Stimulated activated CD4-positive, alpha-beta T cell treated with anti-CD3 and anti-CD28 coated beads, Interleukin-15, amount 100 ng/mL, for 48 hours (primary cell): ENCODE data around the gene TMED6.

Experiments
- DNase-seq, 2 donors: peaks; one replicate each; pipeline ENCODE4 v3.0.0-alpha.2; 2020; ENCODE audit warnings: low read depth in 2 of 2

Gene TMED6

DNA sequence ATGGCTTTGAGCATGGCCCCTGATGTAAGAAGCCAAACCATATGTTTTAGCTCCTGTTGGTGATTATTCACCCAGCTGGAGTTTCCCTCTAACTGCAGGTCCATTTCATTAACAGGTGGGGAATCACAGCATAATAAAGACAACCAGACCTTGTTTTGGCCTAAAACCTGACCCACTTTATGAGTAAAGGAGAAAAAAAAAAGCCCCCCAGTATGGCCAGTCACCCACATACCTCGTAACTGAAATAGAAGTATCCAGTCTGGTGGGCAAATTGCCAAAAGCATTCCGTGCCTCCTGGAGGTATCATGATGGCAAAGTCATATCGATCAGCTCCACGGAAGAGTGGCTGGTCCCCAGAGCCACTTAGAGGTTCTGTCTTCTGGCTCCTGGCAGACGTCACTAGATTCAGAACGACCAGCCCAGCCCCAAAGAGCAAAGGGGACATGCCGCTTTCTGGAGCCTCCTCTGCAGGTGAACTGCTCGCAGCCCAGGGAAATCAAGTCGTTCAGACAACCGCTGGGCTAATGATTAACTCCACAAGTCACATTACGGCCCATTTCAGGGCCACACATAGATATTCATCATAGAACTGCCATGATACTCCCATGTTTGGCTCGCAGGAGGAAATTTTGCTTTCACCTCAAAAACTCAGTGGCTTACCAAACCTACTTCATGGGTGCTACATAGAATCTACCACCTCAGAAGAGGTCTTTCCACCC is at the start of gene TMED6:
TMED6 (minus strand) TSS at position 478 of the 719 bp plus-strand sequence; CDS start at position 445, 33 bp downstream.
- no peak for DNase-seq

DNA sequence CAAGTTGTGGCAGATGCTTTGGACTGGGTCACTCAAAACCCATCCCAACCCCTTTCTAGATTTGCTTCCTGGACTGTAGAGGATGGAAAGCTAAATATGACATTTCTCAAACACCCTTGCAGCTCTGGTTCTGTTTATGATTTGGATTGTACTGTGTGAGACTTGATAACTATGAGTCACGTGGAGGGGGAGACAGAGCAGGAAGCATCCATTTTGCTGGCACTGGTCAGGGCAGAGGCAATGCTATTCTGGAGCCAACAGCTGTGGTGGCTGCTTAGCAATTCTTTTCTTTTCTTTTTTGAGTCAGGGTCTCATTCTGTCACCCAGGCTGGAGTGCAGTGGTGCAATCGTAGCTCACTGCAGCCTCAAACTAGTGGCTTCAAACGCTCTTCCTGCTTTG is 47.8 kb upstream of the TMED6 start:
- no peak for DNase-seq

DNA sequence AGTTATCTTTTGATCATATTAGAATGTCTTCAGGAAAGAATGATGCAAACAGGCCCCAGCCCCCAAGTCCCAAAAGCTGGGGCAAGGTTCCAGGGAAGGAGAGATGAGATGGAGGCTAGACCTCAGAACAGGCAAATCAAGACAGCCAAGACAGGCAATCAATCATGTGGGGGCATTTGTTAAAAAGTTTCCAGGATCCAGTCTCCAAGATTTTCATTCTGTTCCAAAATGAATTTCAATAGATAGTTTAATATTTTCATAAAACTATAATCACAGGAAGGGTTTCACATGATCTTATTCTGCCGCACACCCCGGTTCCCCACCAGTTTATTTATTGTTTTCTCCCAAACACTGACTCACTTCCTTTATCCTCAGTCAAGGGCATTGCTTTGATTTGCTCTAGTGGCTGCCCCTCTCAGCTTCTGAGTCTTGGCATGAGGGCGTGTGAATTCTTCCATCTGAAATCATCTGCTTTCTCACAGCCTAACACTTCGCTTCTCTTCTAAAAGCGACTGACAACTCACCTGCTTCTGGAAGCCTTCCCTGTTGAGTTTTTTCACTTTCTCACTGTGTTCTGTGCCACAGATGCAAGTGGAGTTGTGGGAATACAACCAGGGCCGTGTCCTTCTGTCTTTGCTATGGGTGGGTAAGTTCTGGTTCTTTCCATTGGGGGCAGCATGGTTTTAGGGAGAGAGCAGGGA is 46.4 kb upstream of the TMED6 start:
- DNase-seq: no peak

DNA sequence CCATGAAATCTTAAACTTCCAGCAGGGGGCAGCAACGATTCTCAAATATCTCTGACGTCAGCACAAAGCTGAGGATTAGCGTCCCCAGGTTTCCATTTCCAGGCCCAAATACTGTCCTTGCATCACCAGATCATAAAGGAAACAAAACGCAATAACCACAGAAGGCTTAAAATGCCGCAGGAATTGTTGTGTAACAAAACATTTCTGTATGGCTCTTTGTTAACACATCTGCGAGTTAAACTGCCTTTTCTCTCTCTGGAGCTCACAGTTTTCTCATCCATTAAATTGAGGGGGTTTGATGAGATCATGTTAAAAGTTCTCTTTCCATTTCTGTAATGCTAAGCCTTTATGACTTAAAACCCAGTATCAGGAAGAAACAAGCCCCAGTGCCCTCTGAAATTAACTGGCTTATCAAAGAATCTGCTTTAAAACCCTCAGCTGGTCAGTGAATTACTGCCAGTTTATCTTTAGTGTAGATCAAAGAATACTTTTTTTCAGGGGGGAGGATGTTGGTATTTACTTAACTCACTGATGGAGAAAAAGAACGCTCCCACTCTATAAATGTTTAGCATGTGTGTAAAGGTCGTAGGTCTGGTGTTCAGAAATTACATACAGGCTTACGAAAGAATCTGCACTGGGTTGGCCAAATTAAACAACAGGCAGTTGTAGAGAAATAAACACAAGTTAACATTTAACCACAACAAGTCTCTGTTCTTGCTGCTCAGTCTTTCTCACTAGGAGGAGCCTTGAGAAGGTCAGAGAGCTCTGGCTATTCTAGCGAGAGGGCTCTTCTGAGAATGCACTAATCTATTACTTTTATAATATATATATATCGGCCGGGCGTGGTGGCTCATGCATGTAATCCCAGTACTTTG is 44.8 kb upstream of the TMED6 start:
- DNase-seq: peak; percentile 37 to 60

DNA sequence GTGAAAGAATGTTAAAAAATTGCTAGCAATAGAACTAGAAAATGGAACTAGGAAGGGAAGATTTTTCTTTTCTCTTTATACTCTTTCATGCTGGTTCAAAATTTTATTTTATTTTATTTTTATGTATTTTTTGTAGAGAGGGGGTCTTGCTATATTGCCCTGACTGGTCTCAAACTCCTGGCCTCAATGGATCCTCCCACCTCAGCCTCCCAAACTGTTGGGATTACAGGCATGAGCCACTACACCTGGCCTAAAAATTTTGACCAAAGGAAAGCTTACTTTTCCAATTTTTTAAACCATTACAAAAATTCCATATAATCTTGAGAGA is 44.2 kb upstream of the TMED6 start:
- DNase-seq: no peak

GRCh38 chr16:69393898-69394849 is 42.6 kb upstream of the TMED6 start:
- DNase-seq: no peak

- no peak for DNase-seq
These were observed 35.0 kb upstream of the TMED6 start for GRCh38 chr16:69386596-69386995.

DNA sequence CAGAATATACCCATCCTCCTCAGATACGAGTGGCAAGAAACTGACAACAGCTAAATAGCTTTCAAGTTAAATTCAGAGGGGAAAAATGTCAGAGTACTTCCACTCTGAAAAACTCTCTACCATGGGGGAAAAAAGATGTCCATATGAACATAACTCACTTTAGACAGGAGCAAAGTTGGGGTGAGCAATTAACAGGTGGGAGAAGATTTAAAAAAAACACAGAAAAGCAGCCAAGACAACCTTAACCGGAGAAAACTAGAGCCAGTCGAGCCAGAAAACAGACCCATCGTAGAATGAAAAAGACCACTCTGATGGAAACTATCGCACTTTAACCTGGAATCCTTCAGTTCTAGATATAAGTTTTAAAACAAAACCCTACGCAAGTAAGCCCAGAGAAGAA is 33.4 kb upstream of the TMED6 start:
- no peak for DNase-seq

DNA sequence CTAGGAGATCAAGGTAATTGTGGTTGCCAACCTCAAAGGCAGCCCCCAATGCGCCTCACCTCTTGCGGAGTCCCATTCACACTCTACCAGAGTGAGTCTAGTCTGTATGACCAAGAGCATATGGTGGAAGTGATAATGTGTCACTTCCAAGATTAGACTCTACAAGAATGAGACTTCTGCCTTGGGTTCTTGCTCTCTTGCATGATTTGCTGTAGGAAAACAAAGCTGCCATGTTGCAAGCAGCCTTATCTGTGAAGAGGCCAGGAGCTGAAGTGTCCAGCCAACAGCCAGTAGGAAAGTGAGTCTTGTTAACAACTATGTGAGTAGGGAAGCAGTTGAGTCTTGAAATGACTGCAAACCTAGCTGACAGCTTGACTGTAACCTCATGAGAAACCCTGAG is 30.8 kb upstream of the TMED6 start:
- DNase-seq: no peak

DNA sequence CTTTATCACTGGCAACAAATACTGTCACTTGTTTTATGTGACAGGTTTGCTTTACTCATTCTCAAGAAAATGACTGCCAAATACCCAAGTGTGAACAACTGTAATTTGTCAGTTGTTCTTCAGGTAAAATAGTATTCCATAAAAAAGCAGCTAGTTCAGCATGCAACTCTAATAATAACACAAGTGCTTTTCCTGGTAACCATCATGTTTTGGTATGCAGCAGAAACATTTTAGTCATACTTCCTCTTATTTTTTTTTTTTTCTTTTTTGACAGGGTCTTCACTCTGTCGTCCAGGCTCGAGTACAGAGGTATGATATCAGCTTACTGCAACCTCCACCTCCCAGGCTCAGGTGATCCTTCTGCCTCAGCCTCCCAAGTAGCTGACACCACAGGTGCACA is 29.6 kb upstream of the TMED6 start:
- no peak for DNase-seq

DNA sequence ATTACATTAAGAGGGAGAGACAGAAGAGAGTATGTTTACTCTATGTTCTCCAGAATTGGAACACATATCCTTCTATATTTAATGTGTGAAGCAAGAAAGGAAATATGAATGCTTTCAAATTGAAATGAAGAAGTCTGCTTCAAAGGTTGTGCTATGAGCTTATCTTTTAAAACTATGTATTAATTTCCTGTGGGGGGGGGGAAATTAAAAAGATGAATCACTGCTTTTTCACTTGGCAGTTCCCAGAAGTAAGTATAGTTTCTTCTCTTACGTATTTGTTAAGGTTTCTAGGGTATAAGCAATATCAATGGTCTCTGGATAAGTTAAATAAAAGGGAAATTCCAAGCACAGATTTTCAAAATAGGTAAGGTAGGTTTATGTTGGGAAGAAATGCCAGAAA is 27.2 kb upstream of the TMED6 start:
- DNase-seq: no peak

- no peak for DNase-seq
These were observed 26.4 kb upstream of the TMED6 start for GRCh38 chr16:69378036-69378435.

- no peak for DNase-seq
These were observed 24.9 kb upstream of the TMED6 start for GRCh38 chr16:69376393-69377059.

DNA sequence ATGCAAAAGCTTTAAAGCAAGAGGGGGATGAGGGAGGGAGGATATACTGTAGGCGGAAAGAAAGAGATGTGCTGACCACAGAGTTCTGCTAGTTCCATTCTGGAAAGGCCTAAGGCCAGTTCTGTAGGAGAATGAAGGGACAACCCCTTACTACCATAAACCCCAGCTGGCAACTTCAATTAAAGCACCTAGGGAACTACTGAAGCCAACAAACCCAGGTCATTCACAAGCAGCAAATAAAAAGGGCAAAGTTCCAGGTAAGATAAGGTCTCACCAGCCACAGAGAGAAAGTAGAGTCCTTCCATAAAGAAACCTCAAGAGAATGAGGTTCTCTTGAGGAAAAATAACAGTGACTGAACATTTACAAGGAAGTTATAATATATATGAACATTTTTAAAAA is 21.4 kb upstream of the TMED6 start:
- DNase-seq: no peak

DNA sequence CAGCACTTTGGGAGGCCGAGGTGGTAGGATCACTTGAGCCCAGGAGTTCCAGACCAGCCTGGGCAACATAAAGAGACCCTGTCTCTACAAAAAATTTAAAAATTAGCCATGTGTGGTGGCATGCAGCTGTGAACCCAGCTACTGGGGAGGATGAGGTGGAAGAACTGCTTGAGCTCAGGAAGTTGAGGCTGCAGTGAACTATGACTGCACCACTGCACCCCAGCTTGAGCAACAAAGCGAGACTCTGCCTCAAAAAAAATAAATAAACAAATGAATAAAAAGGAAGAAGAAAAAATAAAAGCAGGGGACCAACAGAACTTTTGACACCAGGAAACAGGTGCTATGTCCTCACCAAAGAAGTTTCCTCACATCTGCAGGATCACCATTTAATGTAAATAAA is 20.0 kb upstream of the TMED6 start:
- DNase-seq: no peak

DNA sequence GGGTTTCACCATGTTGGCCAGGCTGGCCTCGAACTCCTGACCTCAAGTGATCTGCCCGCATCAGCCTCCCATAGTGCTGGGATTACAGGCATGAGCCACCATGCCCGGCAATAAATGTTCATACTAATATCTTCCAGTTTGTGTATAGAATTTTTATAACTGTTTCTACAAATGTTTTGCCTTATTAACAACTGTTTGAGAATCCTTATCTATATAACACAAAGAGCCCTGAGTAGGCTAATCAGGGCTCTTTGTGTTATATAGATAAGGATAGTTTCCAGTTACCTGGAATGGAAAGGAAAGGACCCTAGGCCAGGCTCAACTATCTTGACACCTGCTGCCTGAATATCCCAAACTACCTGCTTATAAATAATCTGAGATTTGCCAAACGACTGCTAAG is 17.3 kb upstream of the TMED6 start:
- DNase-seq: no peak

DNA sequence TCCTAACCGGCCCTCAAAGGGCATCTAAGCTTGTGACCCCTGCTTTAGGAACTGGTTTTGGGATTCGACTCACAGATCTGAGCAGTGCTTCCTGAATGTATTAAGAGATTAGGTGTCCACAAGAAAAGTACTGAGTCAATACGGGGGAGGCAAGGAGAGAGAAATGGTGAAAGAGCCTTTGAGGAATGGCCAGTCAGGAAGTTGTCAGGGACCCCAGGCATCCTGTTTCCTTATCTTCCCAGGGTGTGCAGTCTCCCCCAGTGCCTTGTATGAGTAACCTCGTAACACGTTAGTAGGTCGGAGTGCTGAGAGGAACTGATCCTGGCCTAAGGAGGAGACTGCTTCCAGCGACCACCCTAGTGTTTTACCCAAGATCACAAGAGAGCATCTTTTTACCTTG is 16.4 kb upstream of the TMED6 start:
- no peak for DNase-seq

- DNase-seq: no peak
These were observed 14.8 kb upstream of the TMED6 start for GRCh38 chr16:69366431-69366830.

DNA sequence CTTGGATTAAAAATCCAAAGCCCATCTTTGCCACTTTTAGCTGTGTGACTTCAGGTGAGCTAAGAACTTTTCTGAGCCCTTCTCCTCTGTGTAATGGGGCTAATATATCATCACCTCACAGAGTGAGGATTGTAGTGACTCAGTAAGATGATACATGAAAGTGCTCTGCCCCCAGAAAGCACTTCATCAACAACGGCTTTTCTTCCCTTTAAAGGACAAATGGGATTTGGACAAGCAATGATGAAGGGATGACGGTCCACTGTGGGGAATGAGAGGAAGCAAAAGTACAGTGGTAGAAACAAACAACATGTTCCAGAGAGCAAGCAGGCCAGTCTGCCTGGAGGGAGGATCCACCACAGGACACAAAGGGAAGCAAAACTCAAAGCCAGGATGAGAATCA is 14.3 kb upstream of the TMED6 start:
- no peak for DNase-seq

GRCh38 chr16:69364088-69364487 is 12.5 kb upstream of the TMED6 start:
- no peak for DNase-seq

DNA sequence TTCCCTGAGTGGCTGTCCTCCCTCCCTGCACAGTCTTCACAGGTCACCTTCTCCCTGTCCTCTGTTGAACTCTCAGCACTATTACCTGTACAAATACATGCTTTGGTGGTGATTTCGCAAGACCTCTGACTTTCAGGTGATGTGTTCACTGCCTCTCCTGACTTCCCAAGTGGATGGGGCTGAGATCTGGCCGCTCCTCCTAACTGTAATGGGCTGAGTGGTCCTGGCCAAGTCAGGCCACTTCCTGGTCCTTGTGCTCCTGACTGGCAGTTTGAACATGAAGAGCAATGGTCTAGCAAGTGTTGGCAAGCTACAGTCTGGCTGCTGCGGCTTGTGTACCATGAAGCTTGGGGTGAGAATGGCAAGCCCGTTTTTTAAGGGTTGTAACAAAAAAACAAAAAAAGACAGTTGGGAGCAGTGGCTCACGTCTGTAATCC is 11.7 kb upstream of the TMED6 start:
- DNase-seq: no peak
